ENCODE data around the gene MYZAP.

MYZAP gene

DNA sequence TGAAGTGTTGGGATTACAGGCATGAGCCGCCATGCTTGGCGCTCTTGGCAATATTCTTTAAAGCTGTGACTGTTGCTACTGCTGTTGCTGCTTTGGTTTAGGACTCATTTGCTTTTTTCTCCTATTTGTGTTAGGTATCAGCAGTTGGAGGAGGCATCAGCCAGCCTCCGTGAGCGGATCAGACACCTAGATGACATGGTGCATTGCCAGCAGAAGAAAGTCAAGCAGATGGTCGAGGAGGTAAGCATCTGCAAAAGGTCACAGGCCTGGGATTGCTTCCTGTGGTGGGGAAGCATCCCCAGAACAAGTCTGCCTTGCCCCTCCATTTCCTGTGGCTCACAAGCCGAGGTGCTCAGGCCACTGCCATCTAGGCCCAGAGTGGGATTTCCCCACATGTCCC, 47.6 kb downstream of the MYZAP start:
- Histone ChIP-seq H3K9me3 (ENCODE audit: insufficient read depth, low read length, severe bottlenecking) (no peaks in the 10 kb centered on the region), H2AFZ (ENCODE audit: low read depth, low read length) (no peak overlapping the region), H3K4me3 (ENCODE audit: low read depth in 1 of 2, low read length in 2 of 2) (no peak overlapping the region), H3K27ac (ENCODE audit: low read length) (no peak overlapping the region), H3K9ac (ENCODE audit: low read depth, low read length) (no peak overlapping the region), H4K20me1 (ENCODE audit: insufficient read depth, low read length) (no peaks in the 10 kb centered on the region), H3K4me2 (ENCODE audit: insufficient read depth, low read length) (no peak overlapping the region), H3K27me3 (ENCODE audit: insufficient read depth, low read length, poor library complexity) (peaks cover 9% of the 10 kb centered on the region), H3K79me2 (ENCODE audit: insufficient read depth, low read length) (no peaks in the 10 kb centered on the region), H3K36me3 (ENCODE audit: insufficient read depth, low read length) (no peaks in the 10 kb centered on the region), H3K4me1 (ENCODE audit: insufficient read depth, low read length) (no peaks in the 10 kb centered on the region)
- DNase-seq (no peak), ATAC-seq (ENCODE audit: insufficient read depth, low read depth) (no peak)
- TF ChIP-seq, protein P1, sequence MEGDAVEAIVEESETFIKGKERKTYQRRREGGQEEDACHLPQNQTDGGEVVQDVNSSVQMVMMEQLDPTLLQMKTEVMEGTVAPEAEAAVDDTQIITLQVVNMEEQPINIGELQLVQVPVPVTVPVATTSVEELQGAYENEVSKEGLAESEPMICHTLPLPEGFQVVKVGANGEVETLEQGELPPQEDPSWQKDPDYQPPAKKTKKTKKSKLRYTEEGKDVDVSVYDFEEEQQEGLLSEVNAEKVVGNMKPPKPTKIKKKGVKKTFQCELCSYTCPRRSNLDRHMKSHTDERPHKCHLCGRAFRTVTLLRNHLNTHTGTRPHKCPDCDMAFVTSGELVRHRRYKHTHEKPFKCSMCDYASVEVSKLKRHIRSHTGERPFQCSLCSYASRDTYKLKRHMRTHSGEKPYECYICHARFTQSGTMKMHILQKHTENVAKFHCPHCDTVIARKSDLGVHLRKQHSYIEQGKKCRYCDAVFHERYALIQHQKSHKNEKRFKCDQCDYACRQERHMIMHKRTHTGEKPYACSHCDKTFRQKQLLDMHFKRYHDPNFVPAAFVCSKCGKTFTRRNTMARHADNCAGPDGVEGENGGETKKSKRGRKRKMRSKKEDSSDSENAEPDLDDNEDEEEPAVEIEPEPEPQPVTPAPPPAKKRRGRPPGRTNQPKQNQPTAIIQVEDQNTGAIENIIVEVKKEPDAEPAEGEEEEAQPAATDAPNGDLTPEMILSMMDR (IDR thresholded peaks at IDR 0.05; ENCODE audit: borderline replicate concordance, extremely low read depth, low read length, poor library complexity, severe bottlenecking) = no peak
- TF ChIP-seq EZH2 (IDR thresholded peaks at IDR 0.05; ENCODE audit: borderline replicate concordance, low read depth, low read length, severe bottlenecking) = no peak

GRCh38 chr15:57640930-57641682, 49.4 kb downstream of the MYZAP start:
- no peaks in the 10 kb centered on the region for H3K4me1 ChIP-seq (ENCODE audit: insufficient read depth, low read length)
- peak; percentile 77 for ATAC-seq (ENCODE audit: insufficient read depth, low read depth)
- peak; percentile 54 for DNase-seq

GRCh38 chr15:57643826-57644225, 52.1 kb downstream of the MYZAP start:
- ATAC-seq (ENCODE audit: insufficient read depth, low read depth) (no peak), DNase-seq (no peak)
- Histone ChIP-seq H2AFZ (ENCODE audit: low read depth, low read length) (no peak overlapping the region), H3K79me2 (ENCODE audit: insufficient read depth, low read length) (no peaks in the 10 kb centered on the region), H3K4me2 (ENCODE audit: insufficient read depth, low read length) (no peak overlapping the region), H3K4me3 (ENCODE audit: low read depth in 1 of 2, low read length in 2 of 2) (no peak overlapping the region), H3K4me1 (ENCODE audit: insufficient read depth, low read length) (no peaks in the 10 kb centered on the region), H3K27ac (ENCODE audit: low read length) (no peak overlapping the region), H3K9me3 (ENCODE audit: insufficient read depth, low read length, severe bottlenecking) (no peaks in the 10 kb centered on the region), H3K9ac (ENCODE audit: low read depth, low read length) (no peak overlapping the region), H3K27me3 (ENCODE audit: insufficient read depth, low read length, poor library complexity) (peaks cover 7% of the 10 kb centered on the region), H4K20me1 (ENCODE audit: insufficient read depth, low read length) (no peaks in the 10 kb centered on the region), H3K36me3 (ENCODE audit: insufficient read depth, low read length) (no peaks in the 10 kb centered on the region)
- TF ChIP-seq EZH2 (IDR thresholded peaks at IDR 0.05; ENCODE audit: borderline replicate concordance, low read depth, low read length, severe bottlenecking) = no peak
- TF ChIP-seq, protein P1 (IDR thresholded peaks at IDR 0.05; ENCODE audit: borderline replicate concordance, extremely low read depth, low read length, poor library complexity, severe bottlenecking) = no peak

More at GRCh38 chr15:57640930-57641682, 49.4 kb downstream of the MYZAP start:
- Histone ChIP-seq H3K27ac (ENCODE audit: low read length) (no peak overlapping the region), H3K4me3 (ENCODE audit: low read depth in 1 of 2, low read length in 2 of 2) (no peak overlapping the region), H3K79me2 (ENCODE audit: insufficient read depth, low read length) (no peaks in the 10 kb centered on the region), H3K9me3 (ENCODE audit: insufficient read depth, low read length, severe bottlenecking) (no peaks in the 10 kb centered on the region), H4K20me1 (ENCODE audit: insufficient read depth, low read length) (no peaks in the 10 kb centered on the region), H3K9ac (ENCODE audit: low read depth, low read length) (no peak overlapping the region), H3K4me2 (ENCODE audit: insufficient read depth, low read length) (no peak overlapping the region), H2AFZ (ENCODE audit: low read depth, low read length) (no peak overlapping the region), H3K27me3 (ENCODE audit: insufficient read depth, low read length, poor library complexity) (peaks cover 14% of the 10 kb centered on the region), H3K36me3 (ENCODE audit: insufficient read depth, low read length) (no peaks in the 10 kb centered on the region)
- TF ChIP-seq, protein P1 (IDR thresholded peaks at IDR 0.05; ENCODE audit: borderline replicate concordance, extremely low read depth, low read length, poor library complexity, severe bottlenecking) = peak; percentile 58
- no peak for TF ChIP-seq EZH2 (IDR thresholded peaks at IDR 0.05; ENCODE audit: borderline replicate concordance, low read depth, low read length, severe bottlenecking)
